Caco-2 (cell line): ENCODE measurements around the gene ECE2. TPM values are rescaled to one million over a fixed set of nuclear protein-coding genes. Genes with fewer than 3 reads are reported as not detected.
A peak's percentile ranks its signal among the peaks of the same experiment; 100 is the strongest.

ENCODE experiments used
- BruUV-seq: library from RNA; stranded (reverse); fragments of 400-500 nt; replicated peaks from 2 replicates; lab custom pipeline; 2021; lab: Mats Ljungman, UMichigan
- CTCF ChIA-PET: fragments of 300-600 bp; sonication (Branson Sonifier 250); formaldehyde crosslinking; loops from one replicate; lab custom pipeline; 2022; ENCODE audit warnings: antibody characterized with exemption; lab: Charles Lee
- POLR2A ChIA-PET: fragments of 300-600 bp; sonication (Branson Sonifier 250); formaldehyde crosslinking; loops from one replicate; lab custom pipeline; 2022; ENCODE audit warnings: antibody characterized with exemption; lab: Charles Lee
- DNase-seq, 2 experiments: peaks; one replicate each; pipeline versions ENCODE4 v3.0.0 to v3.0.0-alpha.2; 2020 to 2022
- H3K27me3 ChIP-seq: replicated peaks from 2 replicates; pipeline ENCODE4 v1.6.0; 2011; ENCODE audit warnings: low read length; ENCODE audit not compliant: control insufficient read depth, insufficient read depth
- H3K36me3 ChIP-seq: 2 replicates; pipeline ENCODE4 v1.5.1; 2011; ENCODE audit warnings: low read length; ENCODE audit not compliant: control insufficient read depth, insufficient read depth
- H3K4me1 ChIP-seq: fragments of 250-450 bp; sonication (Bioruptor Pico); 2 replicates; pipeline ENCODE4 v1.5.1; 2020; ENCODE audit warnings: mild to moderate bottlenecking
- H3K4me3 ChIP-seq: 2 replicates; pipeline ENCODE4 v1.5.1; 2011; ENCODE audit warnings: low read depth, mild to moderate bottlenecking, control low read depth, low read length
- H3K9me3 ChIP-seq: fragments of 250-450 bp; sonication (Bioruptor Pico); 2 replicates; pipeline ENCODE4 v1.5.1; 2020; ENCODE audit warnings: mild to moderate bottlenecking, moderate library complexity
- H3K27ac Mint-ChIP-seq: one replicate; pipeline ENCODE4 v1.8.0; 2022; ENCODE audit warnings: mixed read lengths; ENCODE audit not compliant: unreplicated experiment
- H3K27me3 Mint-ChIP-seq: one replicate; pipeline ENCODE4 v1.8.0; 2022; ENCODE audit warnings: mixed read lengths; ENCODE audit not compliant: insufficient read depth, unreplicated experiment
- H3K36me3 Mint-ChIP-seq: one replicate; pipeline ENCODE4 v1.8.0; 2022; ENCODE audit warnings: mild to moderate bottlenecking, mixed read lengths; ENCODE audit not compliant: insufficient read depth, unreplicated experiment
- H3K4me1 Mint-ChIP-seq: one replicate; pipeline ENCODE4 v1.8.0; 2022; ENCODE audit warnings: low read depth, mixed read lengths; ENCODE audit not compliant: unreplicated experiment
- H3K4me3 Mint-ChIP-seq: one replicate; pipeline ENCODE4 v1.8.0; 2022; ENCODE audit warnings: mild to moderate bottlenecking, moderate library complexity, mixed read lengths; ENCODE audit not compliant: unreplicated experiment
- H3K9me3 Mint-ChIP-seq: one replicate; pipeline ENCODE4 v1.8.0; 2022; ENCODE audit warnings: mixed read lengths; ENCODE audit not compliant: unreplicated experiment
- CTCF ChIP-seq, 2 experiments: fragments of 200-600 bp in 1 of 2; IDR thresholded peaks; 1 replicate in 1 of 2; 2 replicates in 1 of 2; pipeline versions ENCODE4 v1.5.1 to v1.8.0; 2011 to 2022; ENCODE audit warnings: antibody characterized with exemption in 1 of 2, control low read depth in 1 of 2, inconsistent platforms in 1 of 2, low read depth in 1 of 2, low read length in 1 of 2, mild to moderate bottlenecking in 1 of 2, moderate library complexity in 1 of 2; ENCODE audit not compliant: insufficient read depth in 1 of 2, severe bottlenecking in 1 of 2, unreplicated experiment in 1 of 2
- intact Hi-C: fragments of 100-400 bp; cut with micrococcal nuclease; formaldehyde crosslinking; loops from one replicate; pipeline ENCODE4 v1.10.0; 2022; ENCODE audit not compliant: unreplicated experiment
- total RNA-seq: library from RNA; stranded (reverse); gene quantifications from 2 replicates; pipeline ENCODE4 v1.2.3, GENCODE V29; 2022

ECE2 gene
- total RNA-seq, 1 experiment from 2014 or later, result not detected

DNA sequence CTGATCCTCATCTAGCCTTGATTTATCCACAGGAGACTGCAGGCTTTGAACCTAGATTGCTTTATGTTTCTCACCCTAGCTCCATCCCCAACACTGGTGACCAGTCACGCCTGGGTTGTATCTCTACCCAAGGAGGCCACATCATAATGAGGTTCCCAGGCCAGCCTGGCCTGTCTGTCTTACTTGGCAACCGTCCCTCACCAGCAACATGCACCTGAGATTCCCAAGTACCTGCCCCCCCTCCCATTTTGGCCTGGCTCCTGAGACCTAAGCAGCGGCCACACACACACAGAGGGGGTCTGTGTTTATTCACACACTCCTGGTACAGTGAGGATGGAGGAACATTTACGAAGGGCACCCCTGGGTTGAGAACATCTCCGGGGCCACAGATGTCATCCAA, 16.9 kb upstream of the ECE2 start:
- BruUV-seq, result no TSS peak
- H3K4me1 Mint-ChIP-seq, result peaks cover 8% of the 10 kb centered on the region
- peaks cover 18% of the 10 kb centered on the region for H3K27me3 Mint-ChIP-seq
- H3K36me3 Mint-ChIP-seq, result peaks cover 23% of the 10 kb centered on the region
- H3K9me3 ChIP-seq, result no peaks in the 10 kb centered on the region
- ChIA-PET POLR2A (interaction anchor here (0.5 kb wide), 1 partner anchor 125 kb away, joined by 3 read pairs; no protein-coding TSS in a partner anchor), CTCF (no interaction called here)
- H3K4me3 Mint-ChIP-seq, result peak overlapping the region; percentile 78
- no peak overlapping the region for H3K27ac Mint-ChIP-seq
- TF ChIP-seq CTCF (IDR thresholded peaks at IDR 0.05; ENCODE audit: insufficient read depth in 1 of 2, low read depth in 1 of 2, low read length in 1 of 2, severe bottlenecking in 1 of 2, unreplicated experiment in 1 of 2), result no peak
- no peaks in the 10 kb centered on the region for H3K36me3 ChIP-seq
- intact Hi-C loops, result no loop called here
- DNase-seq, result no peak
- H3K9me3 Mint-ChIP-seq, result no peaks in the 10 kb centered on the region
- H3K4me1 ChIP-seq, result peaks cover 9% of the 10 kb centered on the region; the same call in 1 of the 2 replicates
- no peak overlapping the region for H3K4me3 ChIP-seq
- peaks cover 4% of the 10 kb centered on the region for H3K27me3 ChIP-seq

- Mint-ChIP-seq H3K36me3 (peaks cover 23% of the 10 kb centered on the region), H3K27ac (no peak overlapping the region), H3K4me3 (peak overlapping the region; percentile 78), H3K9me3 (no peaks in the 10 kb centered on the region), H3K27me3 (peaks cover 18% of the 10 kb centered on the region), H3K4me1 (peaks cover 8% of the 10 kb centered on the region)
- ChIA-PET CTCF (no interaction called here), POLR2A (no interaction called here)
- intact Hi-C loops, result no loop called here
- no peaks in the 10 kb centered on the region for H3K36me3 ChIP-seq
- H3K9me3 ChIP-seq, result no peaks in the 10 kb centered on the region
- TF ChIP-seq CTCF (IDR thresholded peaks at IDR 0.05; ENCODE audit: insufficient read depth in 1 of 2, low read depth in 1 of 2, low read length in 1 of 2, severe bottlenecking in 1 of 2, unreplicated experiment in 1 of 2), result no peak
- H3K27me3 ChIP-seq, result peaks cover 4% of the 10 kb centered on the region
- H3K4me1 ChIP-seq, result peaks cover 9% of the 10 kb centered on the region; the same call in 1 of the 2 replicates
- DNase-seq, result no peak
- BruUV-seq, result no TSS peak
- H3K4me3 ChIP-seq, result no peak overlapping the region
Measured at GRCh38 chr3:184259396-184259877, 16.4 kb upstream of the ECE2 start.

DNA sequence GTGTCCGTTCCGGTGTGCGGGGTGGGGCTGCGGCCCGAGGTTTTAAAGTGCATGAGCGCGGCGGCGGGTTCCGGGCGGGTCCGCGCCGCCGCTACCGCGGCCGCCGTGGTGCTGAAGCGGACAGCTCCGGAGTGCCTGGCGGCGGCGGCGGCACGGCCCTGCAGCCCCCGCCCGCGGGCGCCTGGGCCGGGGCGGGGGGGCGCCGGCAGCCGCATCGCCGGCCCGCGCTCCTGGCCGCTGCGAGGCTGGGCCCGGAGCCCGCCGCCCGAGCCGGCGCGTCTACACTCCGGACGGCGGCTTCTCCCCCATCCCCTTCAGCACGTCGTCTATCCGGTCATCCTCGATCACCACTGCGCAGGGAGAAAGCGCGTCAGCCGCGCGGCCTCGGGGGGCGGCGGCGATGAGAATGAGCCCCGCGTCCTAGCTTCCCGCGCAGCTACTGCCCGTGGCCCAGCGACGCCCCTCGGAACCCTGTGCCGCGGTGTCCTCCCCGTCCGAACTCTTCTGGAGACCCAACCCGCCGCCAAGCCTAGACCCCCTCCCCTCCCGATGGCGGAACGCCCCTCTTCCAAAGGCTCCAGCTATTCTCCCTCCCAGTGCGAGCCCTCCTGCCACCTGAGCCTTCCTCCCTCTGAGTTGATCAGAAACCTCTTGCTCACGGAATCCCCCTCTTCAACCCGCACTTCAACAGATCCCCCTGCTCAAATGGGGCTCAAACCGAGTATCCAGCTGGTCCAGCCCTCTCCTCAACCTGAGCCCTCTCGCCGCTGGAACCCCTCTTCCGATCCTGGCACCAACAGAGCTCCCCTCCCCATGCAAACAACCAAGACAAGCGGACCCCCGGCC, 15.7 kb upstream of the ECE2 start:
- Mint-ChIP-seq H3K4me3 (peak overlapping the region; percentile 83), H3K9me3 (no peaks in the 10 kb centered on the region), H3K36me3 (peaks cover 23% of the 10 kb centered on the region), H3K27ac (no peak overlapping the region), H3K4me1 (peaks cover 8% of the 10 kb centered on the region), H3K27me3 (peaks cover 18% of the 10 kb centered on the region)
- Histone ChIP-seq H3K4me1 (peaks cover 9% of the 10 kb centered on the region; the same call in 1 of the 2 replicates), H3K36me3 (no peaks in the 10 kb centered on the region), H3K27me3 (peaks cover 4% of the 10 kb centered on the region), H3K9me3 (no peaks in the 10 kb centered on the region), H3K4me3 (peak overlapping the region; percentile 50)
- ChIA-PET CTCF (no interaction called here), POLR2A (interaction anchor here (0.6 kb wide), 1 partner anchor 148 kb away, joined by 9 read pairs; no protein-coding TSS in a partner anchor)
- intact Hi-C loops, result no loop called here
- no TSS peak for BruUV-seq
- DNase-seq, result peak in 1 of 2 experiments; percentile 69
- no peak for TF ChIP-seq CTCF (IDR thresholded peaks at IDR 0.05; ENCODE audit: insufficient read depth in 1 of 2, low read depth in 1 of 2, low read length in 1 of 2, severe bottlenecking in 1 of 2, unreplicated experiment in 1 of 2)
